ACC112 (cell line): Measurements from ENCODE around the gene L3MBTL3.

ENCODE experiments used
- H2AFZ ChIP-seq: fragments of 200-600 bp; sonication (generic); one replicate; pipeline ENCODE4 v1.6.0; 2017; ENCODE audit warnings: antibody characterized with exemption, low read length; ENCODE audit not compliant: unreplicated experiment
- H3K27ac ChIP-seq: fragments of 200-600 bp; sonication (generic); 2 replicates; pipeline ENCODE4 v1.5.1; 2014; ENCODE audit warnings: low read depth, mild to moderate bottlenecking, antibody characterized with exemption, low read length, moderate library complexity
- H3K27me3 ChIP-seq: fragments of 200-600 bp; sonication (generic); 2 replicates; pipeline ENCODE4 v1.6.1; 2014; ENCODE audit warnings: mild to moderate bottlenecking, antibody characterized with exemption, low read length, moderate library complexity, mixed read lengths; ENCODE audit not compliant: insufficient read depth
- H3K36me3 ChIP-seq: fragments of 200-600 bp; sonication (generic); 2 replicates; pipeline ENCODE4 v1.6.1; 2016; ENCODE audit warnings: mild to moderate bottlenecking, antibody characterized with exemption, low read length, moderate library complexity, mixed read lengths; ENCODE audit not compliant: insufficient read depth
- H3K4me1 ChIP-seq: fragments of 200-600 bp; sonication (generic); one replicate; pipeline ENCODE4 v1.6.1; 2016; ENCODE audit warnings: low read length, mixed read lengths; ENCODE audit not compliant: insufficient read depth, unreplicated experiment, control insufficient read depth
- H3K4me3 ChIP-seq: fragments of 200-600 bp; sonication (generic); 2 replicates; pipeline ENCODE4 v1.5.1; 2014; ENCODE audit warnings: mild to moderate bottlenecking, low read depth, low read length
- H3K79me2 ChIP-seq: fragments of 200-600 bp; sonication (generic); one replicate; pipeline ENCODE4 v1.6.0; 2016; ENCODE audit warnings: low read length; ENCODE audit not compliant: control insufficient read depth, unreplicated experiment, insufficient read depth

Gene L3MBTL3

DNA sequence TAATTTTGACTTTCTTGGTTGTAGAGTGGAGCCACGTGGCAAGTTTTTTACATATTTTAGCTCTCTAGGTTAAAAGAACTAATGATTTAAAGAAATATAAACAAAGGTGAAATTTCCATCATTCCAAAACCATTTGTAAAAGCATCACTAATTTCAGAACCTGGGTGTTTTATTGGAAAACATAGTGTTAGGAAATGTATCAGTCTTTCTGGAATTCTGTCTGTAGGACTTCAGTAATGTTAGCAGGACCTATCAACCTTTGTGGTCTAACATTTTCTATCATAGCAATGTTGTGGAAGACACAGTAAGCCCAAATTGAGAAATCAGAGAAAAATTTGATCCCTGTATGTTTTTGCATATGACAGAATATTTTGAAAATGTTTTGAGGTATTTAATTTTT, 28.3 kb downstream of the L3MBTL3 start:
- Histone ChIP-seq H3K4me1 (no peaks in the 10 kb centered on the region), H3K4me3 (no peak overlapping the region), H3K36me3 (no peaks in the 10 kb centered on the region)

DNA sequence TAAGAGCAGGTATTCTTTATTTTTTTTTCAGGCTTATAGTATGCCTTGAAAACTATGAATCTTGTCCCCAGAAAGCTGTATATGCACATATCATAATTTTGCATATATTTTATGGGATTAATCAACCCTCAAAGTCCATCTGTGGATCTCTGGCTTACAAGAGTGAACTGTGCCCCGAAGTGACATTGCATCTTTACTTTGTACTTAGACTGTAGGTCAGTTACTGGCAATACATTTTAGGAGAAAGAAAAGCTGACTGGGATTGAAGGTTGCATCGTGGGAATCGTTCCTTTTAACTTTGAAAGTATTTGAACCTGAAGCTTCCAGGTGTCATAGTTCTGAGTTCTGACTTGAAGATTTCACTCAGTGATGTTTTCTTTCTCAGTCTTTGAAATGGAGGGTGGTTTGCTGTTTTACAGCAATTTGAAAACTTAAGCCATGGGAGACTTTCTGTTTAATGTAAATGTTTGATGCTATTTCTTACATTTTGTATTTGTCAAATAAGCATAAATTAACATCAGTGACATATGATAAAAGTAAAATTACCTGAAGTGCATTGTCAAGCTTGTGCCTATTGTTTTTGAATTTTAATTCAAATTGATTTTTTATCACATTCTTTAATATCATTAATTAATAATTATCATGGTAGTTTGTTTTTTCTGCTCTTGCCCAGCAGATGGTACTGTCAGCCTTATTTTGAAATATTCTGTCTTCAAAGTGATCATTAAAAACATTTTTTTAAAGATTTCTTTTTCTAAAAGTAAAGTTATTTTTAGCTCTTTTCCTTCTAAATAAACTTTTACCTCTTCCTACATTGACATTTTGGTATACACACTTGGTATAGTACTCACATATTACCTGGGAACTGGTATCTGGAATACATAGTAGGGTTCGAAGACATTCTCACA, 29.0 kb downstream of the L3MBTL3 start:
- H3K4me1 ChIP-seq, result no peaks in the 10 kb centered on the region
- H3K27ac ChIP-seq, result no peak overlapping the region
- H3K27me3 ChIP-seq, result no peaks in the 10 kb centered on the region
- no peak overlapping the region for H2AFZ ChIP-seq
- H3K36me3 ChIP-seq, result no peaks in the 10 kb centered on the region
- H3K79me2 ChIP-seq, result no peaks in the 10 kb centered on the region
- H3K4me3 ChIP-seq, result no peak overlapping the region

More for the DNA sequence above, 28.3 kb downstream of the L3MBTL3 start:
- Histone ChIP-seq H3K79me2 (no peaks in the 10 kb centered on the region), H3K27me3 (no peaks in the 10 kb centered on the region), H2AFZ (no peak overlapping the region), H3K27ac (no peak overlapping the region)

DNA sequence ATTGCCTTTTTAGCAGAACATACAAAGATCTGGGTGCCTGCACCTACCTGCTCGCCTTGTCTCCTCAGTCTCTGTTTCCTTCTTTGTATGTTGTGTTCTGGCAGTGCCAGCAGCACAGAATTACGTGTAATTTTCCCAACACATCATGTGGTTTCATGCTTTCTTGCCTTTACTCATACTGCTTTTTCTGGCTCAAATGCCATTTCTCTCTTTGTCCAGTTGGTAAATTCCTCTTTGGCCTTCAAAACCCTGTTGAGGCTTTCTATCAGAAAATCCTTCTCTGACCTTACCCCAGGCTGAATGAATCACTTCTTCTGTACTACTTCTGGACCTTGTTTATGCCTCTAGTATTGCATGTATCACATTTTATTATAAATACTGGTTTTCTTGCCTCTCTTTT, 31.8 kb downstream of the L3MBTL3 start:
- Histone ChIP-seq H3K79me2 (no peaks in the 10 kb centered on the region), H2AFZ (no peak overlapping the region), H3K27me3 (no peaks in the 10 kb centered on the region), H3K36me3 (no peaks in the 10 kb centered on the region), H3K4me3 (no peak overlapping the region), H3K27ac (no peak overlapping the region), H3K4me1 (no peaks in the 10 kb centered on the region)

DNA sequence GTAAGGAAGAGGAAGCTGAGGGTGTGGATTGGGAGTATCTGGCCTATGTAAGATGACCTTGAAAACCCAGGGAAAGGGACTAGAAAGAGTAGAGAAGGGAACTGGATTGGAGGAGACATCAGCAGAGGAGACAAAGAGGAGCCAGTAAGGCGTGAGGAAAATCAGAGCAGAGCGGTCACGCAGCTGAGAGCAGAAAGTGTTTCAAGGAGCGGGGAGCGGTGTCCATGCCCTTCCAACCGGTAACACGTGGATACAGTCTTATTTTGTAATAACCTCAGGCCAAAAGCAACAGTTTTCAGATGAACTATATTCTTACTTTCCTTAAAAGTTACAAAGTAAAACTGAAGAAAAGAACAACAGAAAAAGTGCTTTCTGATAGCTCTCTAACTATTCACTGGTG, 36.3 kb downstream of the L3MBTL3 start:
- no peaks in the 10 kb centered on the region for H3K4me1 ChIP-seq
- no peak overlapping the region for H3K27ac ChIP-seq
- no peak overlapping the region for H2AFZ ChIP-seq
- no peaks in the 10 kb centered on the region for H3K27me3 ChIP-seq
- no peaks in the 10 kb centered on the region for H3K79me2 ChIP-seq
- H3K36me3 ChIP-seq, result no peaks in the 10 kb centered on the region
- no peak overlapping the region for H3K4me3 ChIP-seq

DNA sequence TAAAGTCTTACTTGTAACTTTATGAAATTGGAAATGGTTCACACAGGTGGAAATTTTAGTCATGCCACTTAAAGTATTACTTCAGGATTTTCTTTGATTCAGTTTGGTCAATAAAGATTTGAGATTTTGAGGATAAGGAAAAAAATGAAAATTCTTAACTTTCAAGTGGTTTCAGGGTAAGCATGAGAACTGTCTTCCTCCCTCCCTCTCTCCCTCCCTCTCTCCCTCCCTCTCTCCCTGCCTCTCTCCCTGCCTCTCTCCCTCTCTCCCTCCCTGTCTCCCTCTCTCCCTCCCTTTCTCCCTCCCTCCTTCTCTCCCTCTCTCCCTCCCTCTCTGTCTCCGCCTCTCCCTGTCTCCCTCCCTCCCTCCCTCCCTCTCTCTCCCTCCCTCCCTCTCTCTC, 36.9 kb downstream of the L3MBTL3 start:
- H3K36me3 ChIP-seq, result no peaks in the 10 kb centered on the region
- H3K27me3 ChIP-seq, result no peaks in the 10 kb centered on the region

DNA sequence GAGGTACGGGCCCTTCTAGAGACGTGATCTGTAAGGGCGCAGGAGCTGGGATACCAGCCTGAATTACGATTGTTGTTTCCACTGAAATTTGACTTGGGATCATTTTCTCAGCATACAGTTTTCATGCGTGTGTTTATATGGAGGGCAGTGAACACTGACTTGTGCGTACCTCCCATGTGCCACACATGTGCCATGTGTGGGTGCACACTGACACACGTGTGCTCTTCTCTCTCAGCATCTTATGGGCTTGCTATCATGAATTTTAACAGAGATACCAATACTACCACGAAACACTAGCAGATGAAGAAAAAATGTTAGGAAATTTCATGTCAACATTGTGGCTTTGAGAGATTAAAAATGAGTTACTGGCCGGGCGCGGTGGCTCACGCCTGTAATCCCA, 39.1 kb downstream of the L3MBTL3 start:
- no peaks in the 10 kb centered on the region for H3K27me3 ChIP-seq
- no peaks in the 10 kb centered on the region for H3K4me1 ChIP-seq
- H2AFZ ChIP-seq, result no peak overlapping the region
- H3K79me2 ChIP-seq, result no peaks in the 10 kb centered on the region
- no peaks in the 10 kb centered on the region for H3K36me3 ChIP-seq
- no peak overlapping the region for H3K4me3 ChIP-seq
- H3K27ac ChIP-seq, result no peak overlapping the region

More for the DNA sequence above, 36.9 kb downstream of the L3MBTL3 start:
- no peaks in the 10 kb centered on the region for H3K79me2 ChIP-seq
- no peak overlapping the region for H3K4me3 ChIP-seq
- no peak overlapping the region for H3K27ac ChIP-seq
- H2AFZ ChIP-seq, result no peak overlapping the region
- H3K4me1 ChIP-seq, result no peaks in the 10 kb centered on the region

DNA sequence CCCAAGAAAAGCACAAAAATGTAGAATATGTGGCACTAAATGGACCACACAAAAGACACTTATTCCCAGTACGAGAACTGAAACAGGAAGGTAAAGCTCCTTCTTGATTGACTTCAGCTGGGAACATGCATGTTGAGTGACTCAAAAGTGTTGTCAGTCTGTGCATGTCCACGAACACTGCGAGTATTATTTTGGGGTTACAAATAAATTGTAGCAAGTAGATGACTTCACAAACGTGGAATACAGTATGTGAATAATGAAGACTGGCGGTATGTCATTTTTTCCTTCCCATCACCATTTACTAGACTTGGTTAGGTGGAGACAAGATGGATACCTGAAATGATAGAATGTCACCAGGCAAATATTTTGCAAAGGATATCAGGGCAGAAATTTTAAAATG, 45.4 kb downstream of the L3MBTL3 start:
- Histone ChIP-seq H3K79me2 (no peaks in the 10 kb centered on the region), H2AFZ (no peak overlapping the region), H3K4me1 (no peaks in the 10 kb centered on the region), H3K27ac (no peak overlapping the region), H3K4me3 (no peak overlapping the region), H3K27me3 (no peaks in the 10 kb centered on the region), H3K36me3 (no peaks in the 10 kb centered on the region)

DNA sequence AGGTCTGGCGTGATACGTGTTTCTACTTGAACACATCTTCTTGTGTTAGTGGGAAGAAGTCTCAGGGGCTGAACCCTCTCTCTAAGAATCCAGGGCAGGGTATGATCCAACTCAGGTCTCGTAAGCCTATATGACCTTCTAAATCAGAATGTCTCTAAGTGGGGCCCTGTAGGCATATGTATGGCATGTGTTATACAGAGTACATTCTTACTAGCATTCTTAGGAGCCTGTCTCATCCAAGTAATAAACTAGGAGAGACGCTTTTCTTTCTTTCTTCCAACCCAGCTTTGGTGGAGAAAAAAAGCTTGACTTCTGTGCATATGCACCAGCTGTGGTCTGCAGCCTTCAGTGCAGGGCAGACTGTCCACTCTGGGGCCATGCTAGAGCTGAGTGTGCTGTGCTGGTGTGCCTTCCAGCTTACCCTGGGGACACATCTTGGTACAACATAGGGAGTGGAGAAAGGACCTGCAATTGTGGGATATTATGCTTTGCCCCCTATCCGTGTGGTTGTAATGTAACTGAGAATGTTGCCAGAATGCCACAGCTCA, 47.3 kb downstream of the L3MBTL3 start:
- no peaks in the 10 kb centered on the region for H3K79me2 ChIP-seq
- H3K27me3 ChIP-seq, result no peaks in the 10 kb centered on the region
- H3K27ac ChIP-seq, result no peak overlapping the region
- no peak overlapping the region for H3K4me3 ChIP-seq
- no peaks in the 10 kb centered on the region for H3K36me3 ChIP-seq
- H2AFZ ChIP-seq, result no peak overlapping the region
- no peaks in the 10 kb centered on the region for H3K4me1 ChIP-seq

DNA sequence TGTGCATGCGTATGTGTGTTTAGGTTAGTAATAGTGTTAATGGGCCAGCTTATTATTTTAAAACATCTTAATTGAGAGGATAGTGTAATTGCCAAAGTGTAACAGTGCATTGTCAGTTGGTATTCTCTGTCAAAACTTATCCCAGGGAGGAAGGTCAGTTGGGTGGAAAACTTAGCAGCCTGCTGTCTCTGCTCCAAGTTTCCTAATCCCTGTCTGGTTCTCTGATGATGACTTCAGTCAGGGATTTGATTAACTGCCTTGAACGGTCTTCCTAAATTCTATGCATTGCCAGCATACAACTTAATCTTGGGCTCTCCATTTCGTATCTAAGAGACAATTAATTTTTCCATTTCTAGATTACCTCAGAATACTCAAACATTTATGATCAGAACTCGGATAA, 51.1 kb downstream of the L3MBTL3 start:
- Histone ChIP-seq H3K4me3 (no peak overlapping the region), H3K79me2 (no peaks in the 10 kb centered on the region), H2AFZ (no peak overlapping the region), H3K27ac (no peak overlapping the region), H3K36me3 (no peaks in the 10 kb centered on the region), H3K27me3 (no peaks in the 10 kb centered on the region), H3K4me1 (no peaks in the 10 kb centered on the region)

DNA sequence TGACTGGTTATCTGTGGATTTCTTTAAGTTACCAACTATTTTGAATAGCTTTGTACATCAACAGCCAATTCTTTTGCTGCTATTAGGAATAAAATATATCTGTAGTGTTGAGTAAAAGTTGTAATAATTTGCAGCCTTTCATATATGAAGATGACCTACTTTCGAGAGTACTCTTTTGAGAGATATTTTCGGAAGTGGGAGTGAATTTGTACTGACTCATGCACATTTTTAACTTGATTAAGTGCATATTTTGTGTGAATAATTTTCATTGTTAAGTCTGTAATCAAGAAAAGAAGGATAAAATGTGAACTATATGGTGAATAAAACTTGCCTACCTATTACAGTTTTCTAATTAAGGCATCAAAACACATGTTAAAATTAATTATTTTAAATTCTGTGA, 51.9 kb downstream of the L3MBTL3 start:
- H3K27me3 ChIP-seq, result no peaks in the 10 kb centered on the region
- no peak overlapping the region for H2AFZ ChIP-seq
- no peaks in the 10 kb centered on the region for H3K79me2 ChIP-seq
- no peaks in the 10 kb centered on the region for H3K4me1 ChIP-seq
- H3K36me3 ChIP-seq, result no peaks in the 10 kb centered on the region
- no peak overlapping the region for H3K27ac ChIP-seq
- H3K4me3 ChIP-seq, result no peak overlapping the region

DNA sequence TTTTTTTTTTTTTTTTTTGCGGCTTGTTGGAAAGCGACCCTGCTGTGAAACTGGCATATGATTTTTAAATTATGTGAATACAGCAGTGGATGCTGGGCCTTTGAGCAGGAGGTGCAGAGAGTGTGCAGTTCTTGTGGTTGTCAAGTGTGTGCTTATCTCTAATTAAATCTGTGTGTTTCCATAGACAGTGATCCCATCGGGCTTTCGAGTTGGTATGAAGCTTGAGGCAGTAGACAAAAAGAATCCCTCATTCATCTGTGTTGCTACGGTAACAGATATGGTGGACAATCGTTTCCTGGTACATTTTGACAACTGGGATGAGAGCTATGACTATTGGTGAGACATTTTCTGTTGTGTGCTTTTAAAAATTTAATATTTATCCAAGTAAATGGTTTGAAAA, 52.4 kb downstream of the L3MBTL3 start:
- Histone ChIP-seq H3K27ac (no peak overlapping the region), H3K27me3 (no peaks in the 10 kb centered on the region), H3K79me2 (no peaks in the 10 kb centered on the region), H3K36me3 (no peaks in the 10 kb centered on the region), H3K4me1 (no peaks in the 10 kb centered on the region), H3K4me3 (no peak overlapping the region), H2AFZ (no peak overlapping the region)
